GM19372 (cell line): ENCODE data around the gene WFDC11.
"Not testable (repeated sequence)": the region's sequence is repeated elsewhere in the genome, so short reads cannot be mapped to it uniquely, and the experiment has no call there.

Experiments used
- ATAC-seq: cut with Tn5 transposase; IDR thresholded peaks from one replicate; pipeline ENCODE4 v1.9.1; 2021; ENCODE audit warnings: mild to moderate bottlenecking, low read depth, moderate library complexity; ENCODE audit not compliant: unreplicated experiment

WFDC11 gene

GRCh38 chr20:45670139-45670538, at the start of gene WFDC11:
WFDC11 (minus strand) TSS chr20:45670239; CDS start chr20:45650600, 19,639 bp downstream.
- ATAC-seq = no peak

DNA sequence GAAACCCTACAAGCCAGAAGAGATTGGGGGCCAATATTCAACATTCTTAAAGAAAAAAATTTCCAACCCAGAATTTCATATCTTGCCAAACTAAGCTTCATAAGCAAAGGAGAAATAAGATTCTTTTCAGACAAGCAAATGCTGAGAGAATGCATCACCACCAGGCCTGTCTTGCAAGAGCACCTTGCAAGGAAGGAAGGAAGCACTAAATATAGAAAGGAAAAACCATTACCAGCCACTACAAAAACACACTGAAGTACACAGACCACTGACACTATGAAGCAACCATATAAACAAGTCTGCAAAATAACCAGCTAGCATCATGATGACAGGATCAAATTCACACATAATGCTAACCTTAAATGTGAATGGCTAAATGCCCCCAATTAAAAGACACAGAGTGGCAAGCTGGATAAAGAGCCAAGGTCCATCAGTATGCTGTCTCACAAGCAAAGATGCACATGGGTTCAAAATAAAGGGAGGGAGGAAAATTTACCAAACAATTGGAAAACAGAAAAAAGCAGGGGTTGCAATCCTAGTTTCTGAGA, 46.2 kb upstream of the WFDC11 start:
- ATAC-seq = not testable (repeated sequence)

DNA sequence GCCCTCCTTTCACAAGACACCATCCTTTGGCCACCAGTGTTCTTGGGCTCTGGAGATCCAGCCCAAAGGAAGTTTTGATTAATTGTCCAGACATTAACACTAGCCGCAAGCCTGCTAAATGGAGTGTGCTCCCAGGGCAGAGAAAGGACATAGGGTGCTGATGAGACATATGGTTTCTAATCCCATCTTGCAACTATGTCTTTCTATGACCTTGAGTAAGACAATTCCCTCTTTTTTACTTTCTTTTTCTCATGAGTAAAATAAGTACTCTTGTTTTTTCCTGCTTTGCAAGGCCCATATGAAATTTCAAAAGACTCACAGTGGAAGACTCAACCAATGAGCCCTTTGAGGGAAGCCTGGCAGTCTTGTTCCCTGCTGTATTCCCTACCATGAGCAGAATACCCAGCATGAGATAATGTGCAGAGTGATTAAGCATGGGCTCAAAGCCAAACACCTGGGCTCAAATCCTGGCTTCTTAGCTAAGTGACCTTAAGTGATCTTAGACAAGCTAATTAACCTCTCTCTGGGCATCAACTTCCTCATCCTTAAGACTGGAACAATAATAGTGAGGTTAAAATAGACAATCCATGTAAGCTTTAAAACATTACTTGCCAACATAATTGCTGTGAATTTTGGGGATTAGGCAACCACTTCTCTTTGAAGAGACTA, 35.1 kb upstream of the WFDC11 start, which contains the start of gene WFDC10B:
Gene WFDC10B, minus strand, starts transcription at position 51 of the 669 bp plus-strand sequence. CDS start 19,027 bp downstream, outside the sequence.
- no peak for ATAC-seq

DNA sequence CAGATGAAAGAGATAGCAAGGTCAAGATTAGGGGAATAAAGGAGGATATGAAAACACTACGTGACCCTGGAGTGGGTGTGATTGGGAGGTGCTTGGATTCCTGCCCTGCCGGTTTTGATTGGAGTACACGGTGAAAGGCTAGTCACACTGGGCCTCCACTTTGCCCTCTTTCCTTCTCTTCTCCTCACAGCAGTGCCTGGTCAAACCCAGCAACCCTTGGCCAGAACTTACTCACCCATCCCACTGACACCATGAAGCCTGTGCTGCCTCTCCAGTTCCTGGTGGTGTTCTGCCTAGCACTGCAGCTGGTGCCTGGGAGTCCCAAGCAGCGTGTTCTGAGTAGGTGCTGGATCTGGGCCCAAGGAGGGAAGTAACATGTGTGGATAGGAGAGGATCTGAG, 31.8 kb upstream of the WFDC11 start, which contains the start of gene WFDC13:
Gene WFDC13, plus strand, starts transcription at position 166 of the 400 bp plus-strand sequence. Its CDS starts 86 bp downstream, at position 252.
- no peak for ATAC-seq

DNA sequence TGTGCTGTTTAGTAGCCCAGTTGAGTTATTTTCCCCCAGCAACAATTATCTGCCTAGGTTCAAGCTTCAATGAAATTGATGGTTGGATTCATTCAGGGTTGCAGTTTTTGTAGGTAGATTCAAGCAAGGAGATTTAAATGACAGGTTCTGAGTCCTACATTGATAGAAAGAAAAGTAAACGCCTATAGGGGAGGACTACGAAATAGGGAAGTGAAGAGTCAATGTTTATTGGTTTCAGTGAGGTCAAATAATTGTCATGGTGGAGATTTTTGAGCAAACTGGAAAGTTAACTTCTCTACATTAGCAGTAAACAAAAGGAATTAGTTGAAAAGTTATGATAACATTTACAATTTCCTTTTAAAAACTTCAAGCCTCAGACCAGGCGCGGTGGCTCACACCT, 31.1 kb upstream of the WFDC11 start:
- ATAC-seq = no peak

GRCh38 chr20:45695496-45695895, 25.5 kb upstream of the WFDC11 start:
- no peak for ATAC-seq

GRCh38 chr20:45693346-45693745, 23.3 kb upstream of the WFDC11 start:
- not testable (repeated sequence) for ATAC-seq

DNA sequence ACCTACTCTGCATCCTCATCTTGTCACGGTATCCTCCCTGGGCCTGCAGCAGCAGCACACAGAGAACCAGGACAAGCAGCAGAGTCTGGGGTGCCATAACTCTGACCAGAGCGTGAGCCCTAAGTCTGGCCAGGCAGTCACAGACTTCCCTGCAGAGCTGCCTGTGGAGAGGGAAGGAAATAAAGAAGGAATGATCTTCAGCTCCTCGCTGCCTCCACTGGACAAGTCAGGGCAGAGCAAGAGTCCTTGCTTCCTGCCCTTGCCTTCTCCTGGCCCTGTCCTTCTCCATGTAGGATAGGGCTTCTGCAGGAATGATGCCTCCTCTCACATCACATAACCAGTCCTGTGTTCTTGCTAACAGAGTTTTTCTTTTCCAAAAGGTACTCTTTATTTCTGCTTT, 15.9 kb upstream of the WFDC11 start:
- no peak for ATAC-seq

GRCh38 chr20:45679650-45680049, 9.6 kb upstream of the WFDC11 start:
- no peak for ATAC-seq

DNA sequence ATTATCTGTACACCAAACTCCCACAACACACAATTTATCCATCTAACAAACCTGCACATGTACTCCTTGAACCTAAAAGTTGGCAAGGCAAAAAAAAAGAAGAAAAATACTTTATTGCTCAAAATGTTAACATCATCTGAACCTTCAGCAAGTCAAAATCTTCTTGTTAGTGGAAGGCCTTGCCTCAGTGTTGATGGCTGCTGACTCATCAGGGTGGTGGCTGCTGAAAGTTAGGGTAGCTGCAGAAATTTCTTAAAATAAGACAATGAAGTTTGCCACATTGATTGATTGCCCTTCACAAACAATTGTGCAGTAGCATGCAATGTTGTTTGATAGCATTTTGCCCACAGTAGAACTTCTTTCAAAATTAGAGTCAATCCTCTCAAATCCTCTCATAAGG, 2.7 kb upstream of the WFDC11 start:
- ATAC-seq = no peak

GRCh38 chr20:45657038-45657437, 13.0 kb downstream of the WFDC11 start:
- not testable (repeated sequence) for ATAC-seq

DNA sequence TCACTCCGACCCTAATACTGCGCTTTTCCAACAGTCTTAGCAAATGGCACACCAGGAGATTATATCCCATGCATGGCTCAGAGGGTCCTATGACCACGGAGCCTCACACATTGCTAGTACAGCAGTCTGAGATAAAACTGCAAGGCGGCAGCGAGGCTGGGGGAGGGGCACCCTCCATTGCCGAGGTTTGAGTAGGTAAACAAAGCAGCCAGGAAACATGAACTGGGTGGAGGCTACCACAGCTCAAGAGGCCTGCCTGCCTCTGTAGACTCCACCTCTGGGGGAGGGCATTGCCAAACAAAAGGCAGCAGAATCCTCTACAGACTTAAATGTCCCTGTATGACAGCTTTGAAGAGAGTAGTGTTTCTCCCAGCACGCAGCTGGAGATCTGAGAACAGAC, 18.3 kb downstream of the WFDC11 start:
- ATAC-seq = not testable (repeated sequence)

DNA sequence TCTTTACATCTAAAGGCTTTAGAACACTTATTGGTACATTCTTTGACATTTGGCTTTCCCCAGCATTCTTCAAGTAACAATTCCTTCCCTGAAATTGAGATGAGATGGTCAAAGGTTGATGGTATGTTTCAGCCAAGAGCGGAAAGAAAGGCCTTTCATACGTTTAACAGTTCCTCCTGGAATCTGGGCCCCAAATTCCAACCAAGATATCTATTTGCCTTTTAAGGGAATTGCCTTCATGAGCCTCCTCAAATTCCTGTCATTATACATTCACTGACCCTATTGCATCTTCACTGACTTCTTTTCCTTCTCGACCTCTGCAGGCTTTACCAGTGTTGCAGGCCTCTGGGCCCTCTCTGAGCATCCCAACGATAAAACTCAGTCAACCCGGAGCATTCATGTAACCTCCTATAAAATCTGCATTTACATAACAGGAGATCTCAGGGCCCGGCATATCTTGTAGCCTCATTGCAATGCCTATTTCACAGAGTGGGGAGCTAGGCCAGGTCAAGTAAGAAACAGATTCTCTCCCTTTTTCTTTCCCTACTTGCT, 20.7 kb downstream of the WFDC11 start:
- no peak for ATAC-seq

- ATAC-seq = no peak
Measured at GRCh38 chr20:45647441-45648050, 22.5 kb downstream of the WFDC11 start.

- ATAC-seq = no peak
Measured at GRCh38 chr20:45646875-45647274, 23.2 kb downstream of the WFDC11 start.

DNA sequence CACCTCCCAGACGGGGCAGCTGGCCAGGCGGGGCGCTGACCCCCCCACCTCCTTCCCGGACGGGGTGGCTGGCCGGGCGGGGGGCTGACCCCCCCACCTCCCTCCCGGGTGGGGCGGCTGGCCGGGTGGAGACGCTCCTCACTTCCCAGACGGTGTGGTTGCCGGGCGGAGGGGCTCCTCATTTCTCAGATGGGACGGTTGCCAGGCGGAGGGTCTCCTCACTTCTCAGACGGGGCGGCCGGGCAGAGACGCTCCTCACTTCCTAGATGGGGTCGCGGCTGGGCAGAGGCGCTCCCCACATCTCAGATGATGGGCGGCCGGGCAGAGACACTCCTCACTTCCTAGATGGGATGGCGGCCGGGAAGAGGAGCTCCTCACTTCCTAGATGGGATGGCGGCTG, 24.2 kb downstream of the WFDC11 start:
- ATAC-seq = not testable (repeated sequence)

DNA sequence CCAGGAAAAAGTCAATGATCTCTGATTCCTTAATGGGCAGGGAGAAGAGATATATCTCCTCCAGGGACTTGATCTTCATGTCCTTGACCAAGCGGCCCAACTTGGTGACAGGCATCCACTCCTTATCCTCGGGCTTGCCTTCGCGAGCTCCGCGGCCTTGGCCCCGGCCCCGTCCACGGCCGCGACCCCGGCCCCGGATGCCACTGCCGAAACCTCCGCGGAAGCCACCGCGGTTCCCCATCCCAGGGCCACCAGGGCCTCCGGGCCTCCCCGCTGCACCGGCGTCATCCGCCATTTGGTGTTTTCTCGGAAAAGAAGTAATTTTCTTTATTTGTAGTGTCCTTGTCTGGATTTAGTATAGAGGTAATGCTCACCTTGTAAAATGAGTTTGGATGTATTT, 29.0 kb downstream of the WFDC11 start:
- ATAC-seq = not testable (repeated sequence)

GRCh38 chr20:45639687-45640086, 30.4 kb downstream of the WFDC11 start:
- ATAC-seq = no peak

DNA sequence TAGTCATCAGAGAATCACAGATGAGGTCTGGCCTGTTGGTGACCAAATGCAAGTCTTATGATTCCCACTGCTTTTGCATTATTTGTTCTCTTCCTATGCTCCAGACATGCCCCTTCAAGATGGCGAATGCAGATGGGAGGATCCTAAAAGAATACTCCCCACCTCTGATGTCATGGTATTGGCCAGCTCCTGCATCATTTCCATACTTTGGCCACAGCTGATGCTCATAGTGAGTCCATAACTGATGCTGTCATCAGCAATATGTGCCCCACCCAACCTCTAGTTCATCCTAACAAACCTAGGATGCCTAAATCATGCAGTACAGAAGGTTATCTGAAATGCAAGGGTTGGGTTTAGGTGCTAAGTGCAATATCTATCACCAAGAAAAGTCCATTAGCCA, 33.5 kb downstream of the WFDC11 start:
- no peak for ATAC-seq

- no peak for ATAC-seq
Measured at GRCh38 chr20:45631184-45631583, 38.9 kb downstream of the WFDC11 start, which contains the start of gene WFDC9. WFDC9 (minus strand) TSS chr20:45631284; CDS start chr20:45610181, 21,103 bp downstream.

DNA sequence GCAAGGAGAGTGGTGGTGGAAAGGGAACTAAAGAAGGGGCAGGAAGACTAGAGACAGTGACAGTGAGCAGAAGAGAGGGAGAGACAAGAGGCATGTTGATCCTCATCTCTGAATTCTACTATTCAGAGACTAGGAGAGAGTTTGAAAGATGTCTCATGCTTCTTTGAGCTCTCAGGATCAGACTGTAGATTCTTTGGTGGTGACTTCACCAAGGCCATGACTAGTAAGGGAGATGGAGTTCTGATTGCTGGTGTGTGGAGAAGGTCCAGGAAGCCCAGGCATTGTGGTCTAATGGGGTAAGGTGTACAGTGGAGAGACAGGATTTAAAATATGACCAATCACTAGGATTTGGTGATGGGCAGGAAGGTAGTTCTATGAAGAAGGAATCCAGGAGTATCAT, 39.7 kb downstream of the WFDC11 start:
- ATAC-seq = no peak
